LHCN-M2 (cell line): ENCODE results near the gene PLXNB2. TPM values are rescaled to one million over a fixed set of nuclear protein-coding genes. Genes with fewer than 3 reads are reported as not detected.

Experiments used
- DNase-seq: peaks from one replicate; pipeline ENCODE4 v3.0.0-alpha.2; 2012; ENCODE audit warnings: low read depth
- total RNA-seq: library from RNA; depleted of rRNA; stranded (reverse); fragments of >200 nt; gene quantifications from 2 replicates; pipeline ENCODE4 v1.2.3, GENCODE V29; 2014

Gene PLXNB2
- total RNA-seq, 1 experiment from 2014 or later, result 148 TPM

GRCh38 chr22:50253046-50253915 lies 54.2 kb downstream of the PLXNB2 start:
- no peak for DNase-seq

- DNase-seq, result peak; percentile 59
These were observed 55.1 kb downstream of the PLXNB2 start for GRCh38 chr22:50252082-50253045.

DNA sequence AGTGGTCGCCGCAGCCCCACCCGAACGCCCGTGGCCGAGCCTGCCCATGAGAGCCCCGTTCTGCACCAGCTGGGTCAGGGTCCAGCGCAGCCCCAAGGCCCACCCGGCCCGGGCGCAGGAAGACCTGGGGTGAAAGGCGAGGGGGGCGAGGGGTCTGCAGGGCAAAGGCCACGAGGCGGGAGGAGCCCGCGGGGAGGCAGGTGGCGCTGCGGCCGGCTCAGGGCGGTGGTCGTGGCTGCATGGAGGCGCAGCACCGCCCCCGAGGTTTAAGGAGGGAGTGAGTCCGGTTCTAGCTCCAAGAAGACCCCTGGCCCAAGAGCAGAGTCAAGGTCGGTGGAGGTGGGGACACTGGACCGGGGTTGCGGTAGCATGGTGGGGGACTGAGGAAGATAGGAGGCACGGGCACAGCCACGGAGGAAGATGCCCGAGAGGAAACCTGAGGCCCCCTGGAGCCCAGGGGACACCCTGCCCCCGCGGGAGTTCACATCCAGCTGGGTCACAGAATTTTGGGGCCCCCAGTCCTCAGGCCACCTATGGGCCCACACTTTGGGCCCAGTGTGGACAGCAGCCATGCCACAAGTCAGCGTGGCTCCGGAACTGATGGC lies 55.9 kb downstream of the PLXNB2 start:
- no peak for DNase-seq

DNA sequence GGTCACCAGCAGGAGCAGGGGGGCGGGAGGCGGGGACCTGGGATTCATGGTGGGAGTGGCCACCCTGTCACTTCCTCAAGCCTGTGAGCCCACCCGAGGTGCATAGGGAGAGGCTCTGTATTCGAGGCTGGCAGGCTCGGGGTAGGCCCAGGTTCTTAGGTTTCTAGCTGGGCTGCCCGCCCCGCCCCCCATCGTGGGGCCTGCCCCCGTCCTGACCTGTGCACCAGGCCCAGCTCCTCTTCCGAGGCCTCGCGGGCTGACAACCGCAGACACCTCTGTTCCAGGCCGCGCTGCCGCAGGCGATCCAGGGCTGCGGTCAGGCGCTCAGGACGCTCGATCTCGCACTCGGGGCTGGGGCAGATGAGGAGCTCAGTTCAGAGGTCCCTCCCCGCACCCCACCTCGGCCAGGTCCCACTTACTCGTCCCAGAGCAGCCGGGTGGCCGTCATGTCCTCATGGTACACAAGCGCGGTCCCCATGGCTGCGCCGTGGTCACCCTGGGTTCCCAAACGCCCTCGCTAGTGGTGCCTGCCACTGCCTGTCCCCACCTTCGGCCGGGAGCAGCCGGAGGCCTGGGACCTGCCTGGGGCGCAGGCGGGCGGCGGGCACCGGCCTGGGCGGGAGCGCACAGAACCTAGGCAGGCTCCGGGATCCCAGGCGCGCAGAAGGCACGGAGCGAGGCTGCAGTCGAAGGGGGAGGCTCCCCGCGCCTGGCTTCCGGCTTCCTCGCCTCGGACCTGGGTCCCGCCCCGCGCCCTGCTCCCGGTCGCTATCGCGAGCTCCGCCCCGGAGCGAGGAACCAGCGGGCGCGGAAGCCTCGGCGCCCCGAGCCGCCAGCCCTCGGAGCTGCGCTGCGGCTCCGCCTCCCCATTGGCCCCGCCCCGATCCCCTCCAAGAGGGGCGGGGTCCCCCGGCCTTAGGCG lies 56.6 kb downstream of the PLXNB2 start, which contains the start of gene HDAC10:
TSS of gene HDAC10 (minus strand) at position 711 of the 922 bp plus-strand sequence. CDS start at position 478, 233 bp downstream.
- peak; percentile 71 for DNase-seq

DNA sequence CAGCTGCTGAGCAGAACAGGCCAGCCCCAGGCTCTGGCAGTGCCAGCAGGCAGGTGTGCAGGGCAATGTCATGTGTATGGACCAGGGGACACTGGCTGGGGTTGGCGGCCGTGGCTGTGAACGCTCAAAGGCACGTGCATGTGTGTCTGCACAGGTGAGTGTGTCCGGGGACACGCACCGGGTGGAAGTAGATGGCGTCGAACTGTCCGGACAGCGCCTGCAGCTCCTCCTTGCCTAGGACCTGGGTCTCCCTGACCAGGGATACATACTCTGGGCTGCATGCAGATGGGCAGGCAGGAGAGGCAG lies 57.2 kb downstream of the PLXNB2 start:
- no peak for DNase-seq

- DNase-seq, result no peak
These were observed 57.9 kb downstream of the PLXNB2 start for GRCh38 chr22:50249341-50250248.

GRCh38 chr22:50248196-50249081 lies 59.0 kb downstream of the PLXNB2 start:
- no peak for DNase-seq

GRCh38 chr22:50247748-50248147 lies 59.7 kb downstream of the PLXNB2 start:
- no peak for DNase-seq

DNA sequence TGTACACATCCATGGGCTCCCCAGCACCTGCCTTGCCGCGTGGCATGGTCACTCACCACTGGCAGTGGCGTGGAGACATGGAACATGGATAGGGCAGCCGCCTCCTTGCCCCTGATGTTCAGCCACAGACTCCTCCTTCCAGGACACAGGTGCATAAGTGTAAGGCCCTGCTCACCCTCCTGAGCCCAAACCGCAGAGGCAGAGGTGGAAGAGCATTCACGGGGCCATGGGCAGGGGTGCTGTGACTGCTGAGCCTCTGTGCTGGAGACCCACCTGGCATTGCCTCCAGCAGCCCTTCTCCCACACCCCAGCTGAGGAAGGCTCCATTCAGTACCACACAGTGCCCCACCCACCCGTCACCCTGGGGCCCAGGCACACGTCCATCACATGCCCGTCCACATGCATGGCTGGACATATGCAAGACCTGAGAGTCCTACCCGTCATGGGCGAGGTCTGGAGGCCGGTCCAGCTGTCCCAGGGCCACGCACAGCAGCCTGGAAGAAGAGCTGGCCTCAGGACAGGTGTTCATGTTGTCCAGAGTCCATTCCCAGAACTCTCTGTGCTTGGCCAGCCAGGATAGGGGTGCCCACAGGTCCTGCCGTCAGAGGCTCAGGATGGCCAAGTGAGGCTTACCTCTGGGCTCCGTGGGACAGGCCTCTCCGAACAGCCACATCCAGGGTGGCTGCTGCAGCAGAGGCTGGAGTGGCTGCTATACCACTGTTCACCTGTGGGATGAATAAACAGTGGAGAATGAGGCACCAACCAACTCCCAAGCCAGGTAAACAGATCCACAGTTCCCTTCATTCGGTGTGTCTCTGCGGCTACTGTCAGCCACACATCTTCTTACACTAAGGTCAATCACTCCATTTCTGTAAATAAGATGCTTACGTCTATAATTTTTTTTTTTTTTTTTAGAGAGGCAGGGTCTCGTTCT lies 60.9 kb downstream of the PLXNB2 start:
- no peak for DNase-seq

DNA sequence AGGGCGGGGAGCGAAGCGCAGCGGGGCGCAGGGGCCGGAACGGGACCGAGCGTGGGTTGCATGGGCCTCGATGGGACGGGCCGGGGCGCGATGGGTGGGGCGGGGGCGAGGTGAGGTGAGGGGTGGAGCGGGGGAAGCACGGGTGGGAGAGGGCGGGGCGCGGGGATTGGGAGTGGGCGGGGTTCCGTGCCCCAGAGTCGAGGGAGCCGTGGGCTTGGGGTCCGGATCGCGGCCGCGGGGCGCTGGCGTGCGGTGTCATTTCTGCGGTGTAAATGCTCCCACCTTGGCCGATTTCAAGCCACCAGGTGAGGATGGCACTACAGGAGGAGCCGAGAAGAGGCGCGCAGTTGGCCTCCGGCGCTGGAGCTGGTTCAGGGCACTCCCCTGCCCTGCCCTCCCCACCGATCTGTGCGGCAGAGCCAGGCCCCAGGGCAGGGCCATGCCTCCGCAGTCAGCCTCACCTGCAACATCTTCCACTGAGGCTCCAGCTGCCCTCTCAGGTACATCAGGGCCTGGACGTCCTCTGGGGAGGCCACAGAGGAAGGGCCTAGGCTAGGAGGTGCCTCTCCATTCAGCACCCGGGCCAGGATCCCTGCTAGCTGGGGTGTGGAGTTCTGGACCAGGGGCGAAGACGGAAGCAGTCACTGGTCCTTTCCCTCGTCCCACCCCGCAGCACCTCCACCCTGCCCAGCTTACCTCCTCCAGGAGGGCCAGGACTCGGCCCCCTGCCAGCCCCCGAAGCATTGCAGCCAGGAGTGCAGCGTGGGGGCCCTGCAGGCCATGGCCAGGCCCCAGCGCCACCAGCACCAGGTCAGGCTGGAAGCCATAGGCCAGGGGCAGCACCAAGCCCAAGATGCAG lies 62.0 kb downstream of the PLXNB2 start:
- no peak for DNase-seq

- peak; percentile 89 for DNase-seq
These were observed 62.8 kb downstream of the PLXNB2 start, which contains the start of gene TUBGCP6 for GRCh38 chr22:50244420-50245213. TUBGCP6 (minus strand) TSS chr22:50245023; CDS start chr22:50244459, 564 bp downstream.

DNA sequence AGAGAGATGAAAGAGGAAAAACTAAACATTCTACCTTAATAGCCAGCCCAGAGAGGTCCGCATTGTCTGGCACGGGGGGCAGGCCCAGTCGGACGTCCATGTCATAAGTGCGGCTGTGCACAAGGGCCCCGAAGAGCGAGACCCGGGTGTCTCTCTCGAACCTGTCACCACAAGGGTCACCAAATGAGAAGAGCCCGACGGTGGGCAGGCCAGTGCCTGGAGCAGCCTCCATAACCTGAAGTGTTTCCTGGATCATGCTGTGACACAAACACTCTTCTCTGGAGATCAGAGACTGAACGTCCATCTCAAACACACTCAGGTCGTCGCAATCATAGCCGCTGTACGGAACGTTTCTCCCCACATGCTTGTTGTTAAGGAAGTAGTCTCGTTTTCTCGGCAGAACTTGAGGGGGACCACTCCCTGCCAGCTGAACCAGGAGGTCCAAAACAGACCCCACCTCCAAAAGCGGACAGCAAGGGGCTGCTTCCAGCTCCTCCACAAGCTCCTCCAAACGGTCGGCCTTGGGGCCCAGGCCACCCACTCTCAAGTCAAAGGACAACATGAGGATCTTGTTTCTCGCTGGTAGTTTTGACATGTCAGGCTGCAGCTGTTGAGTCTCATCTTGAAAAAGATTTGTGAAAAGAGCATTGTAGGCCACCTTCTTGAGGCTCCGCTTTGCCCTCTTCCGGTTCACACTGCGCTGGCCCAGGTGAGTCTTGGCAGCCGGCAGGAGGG lies 63.6 kb downstream of the PLXNB2 start:
- peak; percentile 50 for DNase-seq

GRCh38 chr22:50242406-50242949 lies 65.0 kb downstream of the PLXNB2 start:
- DNase-seq, result no peak

DNA sequence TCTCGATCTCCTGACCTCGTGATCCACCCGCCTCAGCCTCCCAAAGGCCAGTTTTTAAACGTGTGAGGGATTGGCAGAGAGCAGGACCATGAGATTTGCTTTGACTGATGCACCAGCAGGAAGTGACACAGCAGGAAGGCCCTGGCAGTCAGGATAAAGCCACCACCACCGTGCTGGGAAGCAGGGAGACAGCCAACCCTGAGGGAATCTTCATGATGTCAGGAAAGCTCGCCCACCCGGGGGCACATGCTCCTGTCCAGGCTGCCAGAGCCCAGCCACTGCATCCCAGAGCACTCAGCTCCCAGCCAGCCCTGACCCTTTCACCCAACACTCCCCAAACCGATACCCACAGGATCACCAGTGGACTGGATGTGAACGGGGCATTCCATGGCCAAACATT lies 68.7 kb downstream of the PLXNB2 start:
- no peak for DNase-seq
